GM12873 (cell line): ENCODE data around the gene CSNK1A1L.

Source experiments
- TF ChIP-seq, protein P1 (sequence below): IDR thresholded peaks from 2 replicates; pipeline ENCODE4 v1.5.1; 2012; ENCODE audit warnings: low read depth, mild to moderate bottlenecking, moderate library complexity, low read length, control low read depth; ENCODE audit not compliant: insufficient read depth; ENCODE audit errors: missing control alignments

The CSNK1A1L gene

DNA sequence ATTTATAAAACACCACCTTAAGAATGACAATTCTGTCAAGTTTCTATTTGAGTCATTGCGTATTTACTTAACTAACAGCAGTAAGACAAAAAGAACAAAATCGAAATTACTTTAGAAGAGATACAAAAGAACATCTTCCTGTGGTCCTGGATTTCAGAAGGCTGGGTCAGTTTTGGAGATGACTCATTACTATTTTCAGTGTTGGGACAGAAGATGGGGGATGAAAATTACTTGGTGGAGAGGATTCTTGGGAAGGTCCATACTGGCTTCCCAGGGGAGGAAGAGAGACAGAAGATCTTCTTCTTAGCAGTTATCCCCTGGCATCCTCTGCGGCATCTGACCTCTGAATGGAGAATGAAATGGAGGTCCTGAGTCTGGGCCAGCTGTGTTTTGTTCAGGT, 33.5 kb upstream of the CSNK1A1L start:
- TF ChIP-seq, protein P1, sequence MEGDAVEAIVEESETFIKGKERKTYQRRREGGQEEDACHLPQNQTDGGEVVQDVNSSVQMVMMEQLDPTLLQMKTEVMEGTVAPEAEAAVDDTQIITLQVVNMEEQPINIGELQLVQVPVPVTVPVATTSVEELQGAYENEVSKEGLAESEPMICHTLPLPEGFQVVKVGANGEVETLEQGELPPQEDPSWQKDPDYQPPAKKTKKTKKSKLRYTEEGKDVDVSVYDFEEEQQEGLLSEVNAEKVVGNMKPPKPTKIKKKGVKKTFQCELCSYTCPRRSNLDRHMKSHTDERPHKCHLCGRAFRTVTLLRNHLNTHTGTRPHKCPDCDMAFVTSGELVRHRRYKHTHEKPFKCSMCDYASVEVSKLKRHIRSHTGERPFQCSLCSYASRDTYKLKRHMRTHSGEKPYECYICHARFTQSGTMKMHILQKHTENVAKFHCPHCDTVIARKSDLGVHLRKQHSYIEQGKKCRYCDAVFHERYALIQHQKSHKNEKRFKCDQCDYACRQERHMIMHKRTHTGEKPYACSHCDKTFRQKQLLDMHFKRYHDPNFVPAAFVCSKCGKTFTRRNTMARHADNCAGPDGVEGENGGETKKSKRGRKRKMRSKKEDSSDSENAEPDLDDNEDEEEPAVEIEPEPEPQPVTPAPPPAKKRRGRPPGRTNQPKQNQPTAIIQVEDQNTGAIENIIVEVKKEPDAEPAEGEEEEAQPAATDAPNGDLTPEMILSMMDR, result no peak

DNA sequence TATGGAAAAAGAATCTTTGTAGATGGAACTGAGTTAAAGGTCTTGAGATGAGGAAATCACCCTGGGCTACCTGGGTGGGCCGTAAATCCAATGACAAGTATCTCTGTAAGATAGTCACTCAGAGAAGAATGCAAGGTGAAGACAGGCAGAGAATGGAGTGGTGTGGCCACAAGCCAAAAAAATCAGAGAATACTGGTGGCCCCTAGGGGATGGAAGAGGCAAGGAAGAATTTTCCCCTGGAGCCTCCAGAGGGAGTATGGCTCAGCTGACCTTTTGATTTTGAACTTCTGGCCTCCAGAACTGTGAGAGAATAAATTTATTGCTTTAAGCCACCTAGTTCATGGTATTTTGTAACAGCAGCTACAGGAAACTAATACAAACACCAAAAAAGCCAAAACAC, 32.7 kb upstream of the CSNK1A1L start:
- TF ChIP-seq, protein P1, result no peak

DNA sequence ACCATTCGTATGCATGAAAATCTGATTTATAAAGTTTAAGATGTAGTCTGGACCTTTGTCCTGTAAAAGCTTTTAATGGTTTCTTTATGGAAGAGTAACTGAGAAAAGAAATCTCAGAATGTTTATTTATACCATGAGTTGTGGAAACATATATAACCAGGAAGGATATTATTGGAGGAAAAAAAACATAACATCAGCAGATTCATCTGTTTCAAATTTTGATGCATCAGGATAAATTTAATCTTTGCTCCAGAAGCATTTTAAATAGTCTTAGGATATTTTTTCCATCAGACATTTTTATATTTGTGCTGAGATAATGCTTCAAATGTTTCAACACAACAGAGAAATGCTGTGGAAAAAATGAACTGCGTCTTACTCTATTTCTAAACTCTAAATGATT, 31.2 kb upstream of the CSNK1A1L start:
- TF ChIP-seq, protein P1, result no peak

DNA sequence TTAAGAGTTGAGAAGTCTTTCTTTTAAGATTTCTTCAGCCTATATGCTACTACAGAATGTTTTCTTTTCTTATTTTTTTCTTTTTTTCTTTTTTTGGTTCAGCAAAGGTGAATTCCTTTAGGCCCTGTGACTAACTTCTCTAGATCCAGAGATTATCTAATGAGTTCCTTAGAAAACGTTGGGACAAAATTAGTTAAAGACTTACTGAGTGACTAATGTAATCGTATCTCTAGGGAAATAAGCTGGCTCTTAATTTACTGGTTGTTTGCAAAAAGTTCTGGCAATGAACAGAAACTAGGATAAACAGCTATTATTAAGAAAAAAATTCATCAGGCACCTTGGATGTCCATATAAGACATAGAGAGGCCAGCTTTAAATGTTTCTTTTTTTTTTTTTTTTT, 30.7 kb upstream of the CSNK1A1L start:
- TF ChIP-seq, protein P1, result no peak

DNA sequence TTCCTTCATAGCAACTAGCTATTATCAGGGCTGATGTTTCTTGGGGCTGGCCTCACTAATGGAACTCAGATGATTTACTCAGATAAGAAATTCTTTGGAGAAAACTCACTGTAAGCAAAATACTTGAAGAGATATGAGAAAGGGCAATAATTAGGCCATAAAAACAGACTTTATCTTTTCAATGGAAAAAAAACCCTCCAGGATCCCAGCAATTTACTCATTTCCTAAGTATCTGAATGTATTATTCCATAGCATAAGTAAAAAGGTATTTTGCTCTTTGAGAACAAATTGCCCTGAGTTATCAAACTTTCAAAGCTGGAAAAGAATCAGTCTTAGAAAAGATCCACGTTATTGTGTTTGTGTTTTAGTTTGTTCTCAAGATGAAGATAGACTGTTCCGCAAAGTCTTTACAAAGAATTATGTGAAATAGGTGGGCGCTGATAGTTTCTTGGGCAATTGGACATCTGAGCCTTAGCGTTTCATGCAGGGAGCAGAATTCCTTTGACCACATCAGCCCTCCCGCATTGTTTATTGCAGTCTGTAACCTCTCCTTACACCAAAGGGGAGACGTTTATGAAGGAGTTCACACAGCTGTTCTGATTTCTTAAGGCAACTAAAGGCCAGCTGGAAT, 29.1 kb upstream of the CSNK1A1L start:
- TF ChIP-seq, protein P1, result no peak

DNA sequence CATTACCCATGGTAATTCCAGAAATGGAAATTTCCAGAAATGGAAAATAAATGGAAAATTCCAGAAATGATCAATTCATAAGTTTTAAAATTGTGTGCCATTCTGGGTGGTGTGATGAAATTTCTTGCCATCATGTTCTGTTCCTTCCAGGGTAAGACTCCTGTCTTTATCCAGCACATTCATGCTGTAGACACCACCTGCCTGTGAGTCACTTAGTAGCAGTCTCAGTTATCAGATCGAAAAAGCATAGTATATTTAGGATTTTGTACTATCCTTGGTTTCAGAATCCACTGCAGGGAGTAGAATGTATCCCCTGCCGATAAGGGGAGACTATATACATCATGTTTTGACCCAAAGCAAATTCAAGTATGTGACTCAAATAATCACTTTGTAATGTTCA, 26.7 kb upstream of the CSNK1A1L start:
- TF ChIP-seq, protein P1, result no peak

DNA sequence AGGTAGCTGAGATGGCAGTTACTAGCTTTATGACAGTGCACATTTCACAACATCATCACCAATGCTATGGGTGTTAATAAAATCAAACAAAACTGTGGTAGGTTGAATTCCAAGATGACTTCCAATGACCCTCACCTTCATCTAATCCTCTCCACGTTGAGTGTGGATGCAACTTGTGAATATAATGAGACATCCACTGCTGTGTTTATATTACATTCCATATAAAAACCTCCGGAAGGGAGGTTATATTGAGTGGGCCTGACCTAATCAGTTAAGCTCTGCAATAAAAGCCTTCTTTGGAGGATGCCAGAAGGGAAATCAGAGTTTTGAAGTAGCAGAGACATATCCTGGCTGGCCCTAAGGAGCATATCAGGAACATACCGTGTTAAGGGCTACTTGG, 25.6 kb upstream of the CSNK1A1L start:
- TF ChIP-seq, protein P1, result no peak
